CD4-positive, alpha-beta T cell treated with Interferon alpha-2 for 1 hour (primary cell): ENCODE measurements around the gene OR4C15.

Experiments
- DNase-seq, 2 donors: peaks; one replicate each; pipeline ENCODE4 v3.0.0-alpha.2; 2020 to 2022

Gene OR4C15

DNA sequence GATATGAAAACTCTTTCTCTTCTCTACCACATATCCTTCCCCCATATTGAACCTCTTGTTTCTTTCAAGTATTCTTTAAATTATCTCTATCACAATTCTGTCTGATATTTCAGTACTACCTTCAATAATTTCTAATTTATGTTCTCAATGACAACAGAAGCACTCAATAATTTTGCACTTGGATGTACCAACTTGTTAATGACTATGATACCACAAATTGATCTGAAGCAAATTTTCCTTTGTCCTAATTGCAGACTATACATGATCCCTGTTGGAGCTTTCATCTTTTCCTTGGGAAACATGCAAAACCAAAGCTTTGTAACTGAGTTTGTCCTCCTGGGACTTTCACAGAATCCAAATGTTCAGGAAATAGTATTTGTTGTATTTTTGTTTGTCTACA lies at the start of gene OR4C15:
OR4C15 (plus strand) TSS at position 301 of the 400 bp plus-strand sequence; CDS start at position 301, 0 bp downstream.
- DNase-seq = no peak

- DNase-seq = no peak
These were observed 17.6 kb downstream of the OR4C15 start, which contains the start of gene OR4C16 for GRCh38 chr11:55571828-55572227. Gene OR4C16, plus strand, starts transcription at chr11:55572128. Its CDS starts 0 bp downstream, at chr11:55572128.

GRCh38 chr11:55572548-55572947 lies 18.3 kb downstream of the OR4C15 start:
- no peak for DNase-seq
